HG02938 (cell line): ENCODE measurements around the gene CAMTA1.
"Not testable (repeated sequence)": the region's sequence is repeated elsewhere in the genome, so short reads cannot be mapped to it uniquely, and the experiment has no call there.

Source experiments
- ATAC-seq: cut with Tn5 transposase; IDR thresholded peaks from one replicate; pipeline ENCODE4 v1.9.1; 2021; ENCODE audit warnings: mild to moderate bottlenecking, moderate library complexity; ENCODE audit not compliant: unreplicated experiment

Gene CAMTA1

DNA sequence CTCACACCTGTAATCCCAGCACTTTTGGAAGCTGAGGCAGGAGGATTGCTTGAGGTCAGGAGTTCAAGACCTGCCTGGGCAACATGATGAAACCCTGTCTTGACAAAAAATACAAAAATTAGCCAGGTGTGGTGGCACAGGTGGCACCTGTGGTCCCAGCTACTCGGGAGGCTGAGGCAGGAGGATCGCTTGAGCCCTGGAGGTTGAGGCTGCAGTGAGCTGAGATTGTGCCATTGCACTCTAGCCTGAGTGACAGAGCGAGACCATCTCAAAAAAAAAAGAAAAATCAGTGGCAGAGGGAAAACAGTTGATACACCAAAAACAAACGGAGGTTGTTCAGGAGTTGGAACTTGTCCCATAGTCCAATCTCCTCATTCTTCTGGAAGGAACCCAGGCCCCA, 904.1 kb downstream of the CAMTA1 start:
- ATAC-seq, result not testable (repeated sequence)

- ATAC-seq, result no peak
Observed at GRCh38 chr1:7690076-7690475, 904.8 kb downstream of the CAMTA1 start.

DNA sequence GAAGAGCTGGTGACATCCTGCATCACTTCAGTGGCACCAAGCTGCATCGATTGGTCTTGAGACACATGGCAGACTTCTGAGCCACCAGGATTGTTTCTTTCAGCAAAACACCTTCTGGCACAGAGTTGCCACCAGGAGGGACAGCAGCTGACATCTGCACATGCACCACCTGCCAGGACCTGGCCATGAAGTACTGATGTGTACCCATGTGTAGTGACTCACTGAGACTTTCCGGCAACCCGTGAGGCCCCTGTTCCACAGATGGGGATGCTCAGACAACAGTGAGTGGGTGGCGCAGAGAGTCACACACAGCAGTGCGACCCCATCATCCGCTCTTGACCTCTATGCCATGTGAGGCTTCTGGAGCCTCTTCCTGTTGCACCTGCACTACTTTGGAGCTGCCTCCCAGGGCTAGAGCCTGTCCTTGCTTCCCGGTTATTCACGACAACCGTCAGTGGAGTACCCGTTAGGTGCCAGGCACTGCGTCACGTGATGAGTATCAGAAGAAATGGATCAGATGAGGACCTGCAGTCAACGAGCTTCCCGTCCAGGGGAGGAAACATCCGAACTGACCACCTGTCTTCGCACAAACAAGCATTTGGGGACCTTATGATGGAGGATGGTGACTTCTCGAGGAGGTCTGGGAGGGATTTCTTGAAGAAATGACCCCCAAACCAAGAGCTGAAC, 905.4 kb downstream of the CAMTA1 start:
- no peak for ATAC-seq

GRCh38 chr1:7691576-7691975, 906.3 kb downstream of the CAMTA1 start:
- no peak for ATAC-seq

- ATAC-seq, result no peak
Observed at GRCh38 chr1:7692005-7692404, 906.8 kb downstream of the CAMTA1 start.

DNA sequence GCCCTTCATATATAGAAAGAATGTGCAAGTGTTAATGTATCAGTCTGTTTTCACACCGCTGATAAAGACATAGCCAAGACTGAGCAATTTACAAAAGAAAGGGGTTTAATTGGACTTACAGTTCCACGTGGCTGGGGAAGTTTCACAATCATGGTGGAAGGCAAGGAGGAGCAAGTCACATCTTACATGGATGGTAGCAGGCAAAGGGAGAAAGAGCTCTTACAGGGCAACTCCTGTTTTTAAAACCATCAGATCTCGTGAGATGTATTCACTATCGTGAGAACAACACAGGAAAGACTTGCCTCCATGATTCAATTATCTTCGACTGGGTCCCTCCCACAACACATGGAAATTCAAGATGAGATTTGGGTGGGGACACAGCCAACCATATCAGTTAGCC, 907.8 kb downstream of the CAMTA1 start:
- ATAC-seq, result not testable (repeated sequence)

- no peak for ATAC-seq
Observed at GRCh38 chr1:7693662-7694061, 908.4 kb downstream of the CAMTA1 start.

- no peak for ATAC-seq
Observed at GRCh38 chr1:7694600-7695496, 909.6 kb downstream of the CAMTA1 start.

DNA sequence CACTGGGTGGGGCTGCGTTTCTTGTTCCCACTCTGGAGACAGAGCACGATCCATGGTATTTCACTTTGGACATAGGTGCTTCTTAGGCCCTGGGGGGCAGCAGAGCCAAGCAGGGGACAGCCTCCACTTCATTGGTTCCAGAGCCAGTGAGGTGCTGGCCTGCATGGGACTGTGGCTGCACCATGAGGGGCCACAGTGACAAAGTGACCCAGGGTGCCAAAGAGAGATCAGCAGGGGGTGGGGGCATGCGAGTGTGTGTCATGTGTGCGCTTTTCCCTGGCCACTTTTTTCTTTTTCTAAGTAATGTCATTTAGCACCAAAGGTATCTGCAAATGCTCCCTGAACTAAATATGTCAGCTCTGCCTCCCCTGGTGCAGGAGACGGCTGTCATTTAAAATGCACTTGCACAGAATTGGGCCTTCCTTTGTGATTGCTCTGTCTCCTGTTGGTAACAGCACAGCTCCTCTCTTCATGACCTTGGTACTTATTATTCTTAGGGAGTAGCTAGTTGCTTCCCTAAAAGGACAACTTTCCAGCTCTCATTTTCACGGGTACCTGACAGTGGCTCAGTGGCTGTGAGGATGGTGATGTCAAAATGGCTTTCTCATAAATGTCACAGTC, 910.4 kb downstream of the CAMTA1 start:
- ATAC-seq, result no peak

DNA sequence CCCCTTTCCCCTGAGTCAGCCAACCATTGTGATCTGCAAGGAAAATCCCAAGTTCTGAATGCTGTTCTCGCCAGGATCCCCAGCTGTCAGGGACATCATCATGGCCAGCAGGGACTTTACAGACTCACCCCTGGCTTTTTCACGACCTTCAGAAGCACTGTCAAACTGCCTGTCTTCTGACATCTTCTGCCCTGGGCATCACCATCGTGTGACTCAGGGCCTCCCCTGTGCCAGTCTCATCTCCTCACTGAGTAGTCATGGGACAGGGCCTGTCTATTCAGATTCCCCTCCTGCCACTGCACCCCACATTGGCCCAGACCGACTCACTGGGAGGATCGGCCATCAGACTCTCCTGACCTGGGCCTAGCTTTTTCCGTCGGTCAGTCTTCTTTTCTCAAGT, 913.4 kb downstream of the CAMTA1 start:
- ATAC-seq, result no peak

- no peak for ATAC-seq
Observed at GRCh38 chr1:7702365-7702764, 917.1 kb downstream of the CAMTA1 start.

GRCh38 chr1:7703321-7704213, 918.3 kb downstream of the CAMTA1 start:
- no peak for ATAC-seq

DNA sequence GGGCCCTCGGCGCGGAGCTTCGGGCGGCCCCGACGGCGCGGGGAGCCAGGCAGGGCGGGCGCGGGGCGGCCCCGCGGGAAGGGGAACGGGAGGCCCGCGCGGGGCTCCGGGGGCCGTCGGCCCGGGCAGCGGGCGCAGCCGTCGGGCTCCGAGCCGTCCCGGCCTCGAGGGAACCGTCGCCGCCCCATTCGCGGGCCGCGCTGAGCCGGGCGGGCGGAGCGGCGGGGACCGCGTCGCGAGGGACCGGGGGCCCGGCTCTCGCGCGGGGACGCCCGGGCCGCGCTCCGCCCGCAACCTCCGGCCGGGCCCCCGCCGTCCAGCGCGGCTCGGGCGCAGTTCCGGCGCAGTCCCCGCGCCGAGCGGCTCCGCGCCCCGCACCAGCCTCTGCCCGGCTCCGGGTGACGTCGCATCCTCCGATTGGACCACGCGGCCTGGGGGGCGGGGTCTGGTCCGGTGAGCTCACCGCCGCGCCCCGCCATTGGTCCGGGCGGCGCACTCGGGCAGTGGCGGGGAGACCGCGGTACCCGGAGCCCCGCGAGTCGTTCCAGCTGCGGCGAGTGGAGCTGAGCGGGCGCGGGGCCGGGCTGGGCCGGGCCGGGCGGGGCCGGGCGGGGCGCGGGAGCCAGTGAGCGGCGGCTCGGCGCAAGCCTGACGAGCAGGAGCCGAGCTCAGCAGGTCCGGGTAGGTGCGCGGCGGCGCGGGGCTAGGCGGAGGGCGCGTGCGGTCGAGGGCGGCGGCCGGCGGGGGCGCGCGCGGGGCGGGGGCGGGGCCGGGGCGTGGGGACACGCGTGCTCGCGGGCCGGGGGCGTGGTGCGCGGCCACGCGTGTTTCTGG, 919.2 kb downstream of the CAMTA1 start:
- peak; percentile 91 for ATAC-seq

DNA sequence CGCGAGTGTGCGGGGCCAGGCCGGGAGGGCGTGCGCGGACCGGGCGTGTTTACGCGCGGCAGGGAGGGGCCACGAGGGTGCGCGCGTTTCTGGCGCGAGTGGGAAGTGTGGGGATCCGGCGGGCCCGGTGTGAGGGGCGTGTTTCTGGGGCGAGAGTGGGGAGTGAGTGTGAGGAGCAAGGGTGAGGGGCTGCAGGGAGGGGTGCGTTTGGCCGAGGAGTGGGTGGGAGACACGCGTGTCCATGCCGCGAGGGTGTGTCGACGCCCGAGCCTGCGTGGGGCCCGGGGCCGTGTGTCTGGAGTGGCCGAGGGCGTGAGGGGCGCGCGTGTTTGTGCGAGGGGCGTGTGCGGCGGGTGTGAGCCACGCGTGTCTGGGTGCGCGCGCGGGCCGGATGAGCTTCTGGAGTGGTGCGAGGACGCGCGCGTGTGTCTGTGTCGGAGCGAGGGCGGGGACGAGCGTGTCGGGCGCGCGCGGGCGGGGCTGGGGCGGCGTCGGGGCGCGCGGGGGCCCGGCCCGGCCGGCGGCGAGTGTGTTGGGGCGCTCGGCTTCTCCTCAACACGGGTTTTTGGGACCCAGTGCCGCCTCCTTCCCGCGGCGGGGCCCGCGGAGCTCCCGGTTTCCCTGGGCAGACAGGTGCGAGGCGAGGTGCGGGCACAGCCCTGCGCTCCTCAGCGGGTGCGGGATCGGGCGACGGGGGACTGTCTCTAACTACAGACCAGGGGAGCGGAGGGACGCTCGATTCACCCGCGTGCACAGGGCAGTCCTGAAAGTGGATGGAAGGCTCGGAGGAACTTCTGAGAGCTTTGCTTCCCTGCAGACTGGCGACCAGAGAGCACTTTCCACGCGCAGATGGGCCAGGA, 920.0 kb downstream of the CAMTA1 start:
- ATAC-seq, result no peak

DNA sequence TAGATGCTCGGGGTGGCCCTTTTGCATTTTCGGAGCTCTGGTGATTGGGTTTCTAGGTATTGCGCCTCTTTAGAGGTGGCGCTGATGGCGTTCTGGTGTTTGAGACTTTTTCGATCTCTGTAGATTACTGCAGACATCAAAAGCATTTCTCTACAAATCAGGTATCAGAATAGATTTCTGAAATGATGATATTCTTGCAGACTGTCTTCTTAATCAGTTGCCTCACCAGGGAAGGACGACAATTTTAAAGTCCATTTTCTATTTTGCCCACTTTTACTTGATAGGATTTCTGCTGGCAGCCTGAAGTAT, 920.6 kb downstream of the CAMTA1 start:
- ATAC-seq, result no peak

DNA sequence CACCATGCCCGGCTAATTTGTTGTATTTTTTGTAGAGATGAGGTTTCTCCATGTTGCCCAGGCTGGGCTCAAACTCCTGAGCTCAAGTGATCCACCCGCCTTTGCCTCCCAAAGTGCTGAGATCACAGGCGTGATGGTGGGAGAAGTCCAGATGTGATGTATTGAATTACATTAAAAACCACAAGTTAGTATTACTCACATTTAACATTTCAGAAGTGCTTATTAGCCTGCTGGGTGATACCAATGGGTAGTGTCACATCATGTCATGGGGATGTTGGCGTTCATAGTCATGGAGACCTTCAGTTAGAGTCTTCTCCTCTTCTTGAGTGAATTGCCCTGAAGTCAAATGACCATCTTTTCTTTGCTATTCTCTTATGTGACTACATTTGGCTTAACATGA, 922.3 kb downstream of the CAMTA1 start:
- ATAC-seq, result no peak

DNA sequence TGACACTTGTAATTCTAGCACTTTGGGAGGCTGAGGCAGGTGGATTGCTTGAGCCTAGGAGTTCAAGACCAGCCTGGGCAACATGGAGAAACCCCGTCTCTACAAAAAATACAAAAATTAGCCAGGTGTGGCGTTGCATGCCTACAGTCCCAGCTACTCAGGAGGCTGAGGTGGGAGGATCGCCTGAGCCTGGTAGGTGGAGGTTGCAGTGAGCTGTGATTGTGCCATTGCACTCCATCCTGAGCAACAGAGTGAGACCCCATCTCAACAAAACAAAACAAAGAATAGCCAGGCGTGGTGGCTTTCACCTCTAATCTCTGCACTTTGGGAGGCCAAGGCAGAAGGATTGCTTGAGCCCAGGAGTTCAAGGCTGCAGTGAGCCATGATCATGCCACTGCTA, 922.8 kb downstream of the CAMTA1 start:
- not testable (repeated sequence) for ATAC-seq

DNA sequence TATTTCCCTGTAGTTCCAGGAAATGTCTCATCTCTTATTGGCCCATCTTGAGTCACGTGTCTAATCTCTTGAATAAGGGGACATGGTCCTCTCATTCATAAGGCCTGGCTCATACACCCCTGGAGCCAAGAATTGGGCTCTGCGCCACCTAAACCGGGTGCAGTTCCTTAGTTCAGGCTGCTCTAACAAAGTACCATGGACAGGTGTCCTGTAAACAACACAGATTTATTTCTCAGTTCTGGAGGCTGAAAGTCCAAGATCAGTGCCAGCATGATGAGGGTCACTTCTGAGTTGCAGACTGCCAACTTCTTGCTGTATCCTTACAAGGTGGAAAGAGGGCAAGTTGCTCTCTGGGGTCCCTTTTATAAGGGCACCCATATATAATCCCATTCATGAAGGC, 925.6 kb downstream of the CAMTA1 start:
- ATAC-seq, result no peak

DNA sequence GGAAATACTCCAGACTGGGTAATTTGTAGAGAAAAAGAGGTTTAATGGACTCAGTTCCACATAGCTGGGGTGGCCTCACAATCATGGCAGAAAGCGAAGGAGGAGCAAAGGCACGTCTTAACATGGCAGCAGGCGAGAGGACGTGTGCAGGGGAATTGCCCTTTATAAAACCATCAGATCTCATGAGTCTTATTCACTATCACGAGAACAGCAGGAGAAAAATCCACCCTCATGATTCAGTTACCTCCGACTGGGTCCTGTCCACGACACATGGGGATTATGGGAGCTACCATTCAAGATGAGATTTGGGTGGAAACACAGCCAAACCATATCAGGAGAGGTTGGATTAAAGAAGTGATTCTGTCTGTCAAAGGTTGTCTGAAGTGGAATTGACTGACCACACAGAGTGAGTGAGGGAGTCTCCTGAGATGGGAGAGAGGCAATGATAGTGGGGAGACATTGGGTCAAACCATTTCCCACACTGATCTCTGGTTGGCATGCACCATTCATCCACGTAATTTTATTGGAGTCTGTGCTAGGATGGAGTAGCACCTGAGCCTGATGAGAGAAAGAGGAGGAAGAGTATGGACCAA, 927.6 kb downstream of the CAMTA1 start:
- no peak for ATAC-seq
